Neural cell (in vitro differentiated cells): ENCODE measurements around the gene EPHA6. TPM values are rescaled to one million over a fixed set of nuclear protein-coding genes. Genes with fewer than 3 reads are reported as not detected.

Experiments
- H2AFZ ChIP-seq: fragments of 200-600, 300-800 bp; sonication (generic), shearing (Covaris generic); 2 replicates; pipeline ENCODE4 v1.6.0; 2014; ENCODE audit warnings: low read depth, mild to moderate bottlenecking, antibody characterized with exemption, low read length, moderate library complexity
- H3F3A ChIP-seq: fragments of 200-600 bp; shearing (Covaris generic); 2 replicates; pipeline ENCODE4 v1.6.1; 2016; ENCODE audit warnings: mild to moderate bottlenecking, moderate library complexity, mixed read lengths, antibody characterized with exemption, low read length; ENCODE audit not compliant: insufficient read depth, poor library complexity, severe bottlenecking
- H3K27ac ChIP-seq: fragments of 200-600, 300-800 bp; sonication (generic), shearing (Covaris generic); 2 replicates; pipeline ENCODE4 v1.5.1; 2014; ENCODE audit warnings: mild to moderate bottlenecking, low read length, moderate library complexity
- H3K27me3 ChIP-seq: fragments of 300-800, 200-600 bp; sonication (generic), shearing (Covaris generic); 2 replicates; pipeline ENCODE4 v1.6.0; 2014; ENCODE audit warnings: mild to moderate bottlenecking, low read depth, low read length, moderate library complexity; ENCODE audit not compliant: insufficient read depth
- H3K36me3 ChIP-seq: fragments of 300-800, 200-600 bp; sonication (generic), shearing (Covaris generic); 2 replicates; pipeline ENCODE4 v1.5.1; 2014; ENCODE audit warnings: mild to moderate bottlenecking, antibody characterized with exemption, low read length, moderate library complexity; ENCODE audit not compliant: insufficient read depth
- H3K4me2 ChIP-seq: fragments of 300-800, 200-600 bp; sonication (generic), shearing (Covaris generic); 2 replicates; pipeline ENCODE4 v1.6.0; 2014; ENCODE audit warnings: mild to moderate bottlenecking, low read length
- H3K4me3 ChIP-seq: fragments of 300-800, 200-600 bp; sonication (generic), shearing (Covaris generic); 2 replicates; pipeline ENCODE4 v1.5.1; 2014; ENCODE audit warnings: mild to moderate bottlenecking, low read length, moderate library complexity
- H3K79me2 ChIP-seq: fragments of 200-600 bp; shearing (Covaris generic); replicated peaks from 2 replicates; pipeline ENCODE4 v1.6.0; 2014; ENCODE audit warnings: mild to moderate bottlenecking, low read length, moderate library complexity; ENCODE audit not compliant: insufficient read depth
- H3K9ac ChIP-seq: fragments of 300-800, 200-600 bp; sonication (generic), shearing (Covaris generic); 2 replicates; pipeline ENCODE4 v1.6.1; 2016; ENCODE audit warnings: mild to moderate bottlenecking, low read length, mixed read lengths
- H3K9me2 ChIP-seq: fragments of 200-600 bp; shearing (Covaris generic); 2 replicates; pipeline ENCODE4 v1.6.1; 2016; ENCODE audit warnings: mild to moderate bottlenecking, low read length, mixed read lengths; ENCODE audit not compliant: insufficient read depth
- H3K9me3 ChIP-seq: fragments of 200-600, 300-800 bp; sonication (generic), shearing (Covaris generic); 2 replicates; pipeline ENCODE4 v1.6.1; 2016; ENCODE audit warnings: mild to moderate bottlenecking, mixed run types, low read length, moderate library complexity, mixed read lengths
- H4K20me1 ChIP-seq: fragments of 200-600 bp; shearing (Covaris generic); 2 replicates; pipeline ENCODE4 v1.6.1; 2016; ENCODE audit warnings: mild to moderate bottlenecking, mixed run types; ENCODE audit not compliant: insufficient read depth
- CTCF ChIP-seq: fragments of 450-650 bp; IDR thresholded peaks from 2 replicates; pipeline ENCODE4 v1.5.1; 2014; ENCODE audit warnings: antibody characterized with exemption, mild to moderate bottlenecking, moderate library complexity; ENCODE audit not compliant: poor library complexity, severe bottlenecking
- EP300 ChIP-seq: fragments of 450-650 bp; conservative IDR thresholded peaks from 2 replicates; pipeline ENCODE4 v1.6.1; 2014; ENCODE audit warnings: antibody characterized with exemption, mild to moderate bottlenecking, moderate library complexity; ENCODE audit not compliant: poor library complexity, severe bottlenecking
- EZH2 ChIP-seq: fragments of 200-600, 300-800 bp; shearing (Covaris generic), sonication (generic); IDR thresholded peaks from 2 replicates; pipeline ENCODE4 v1.6.1; 2014; ENCODE audit warnings: antibody characterized with exemption, low read length, borderline replicate concordance, mild to moderate bottlenecking; ENCODE audit not compliant: insufficient read depth, poor library complexity, severe bottlenecking
- MXI1 ChIP-seq: fragments of 450-650 bp; conservative IDR thresholded peaks from 2 replicates; pipeline ENCODE4 v1.6.1; 2014; ENCODE audit warnings: antibody characterized with exemption, mild to moderate bottlenecking; ENCODE audit not compliant: poor library complexity, severe bottlenecking
- POLR2AphosphoS5 ChIP-seq: IDR thresholded peaks from 2 replicates; pipeline ENCODE4 v1.6.1; 2012
- RAD21 ChIP-seq: fragments of 450-650 bp; conservative IDR thresholded peaks from 2 replicates; pipeline ENCODE4 v1.6.1; 2014; ENCODE audit warnings: antibody characterized with exemption, mild to moderate bottlenecking, moderate library complexity
- REST ChIP-seq: IDR thresholded peaks from 2 replicates; pipeline ENCODE4 v1.6.1; 2012; ENCODE audit warnings: borderline replicate concordance
- SMC3 ChIP-seq: fragments of 450-650 bp; conservative IDR thresholded peaks from 2 replicates; pipeline ENCODE4 v1.6.1; 2014; ENCODE audit warnings: antibody characterized with exemption, mild to moderate bottlenecking, moderate library complexity; ENCODE audit not compliant: poor library complexity
- TAF1 ChIP-seq: IDR thresholded peaks from 2 replicates; pipeline ENCODE4 v1.6.1; 2012; ENCODE audit warnings: low read depth
- polyA plus RNA-seq: library from polyadenylated mRNA; depleted of rRNA; stranded (reverse); fragments of >200 nt; gene quantifications from 2 replicates; pipeline ENCODE4 v1.2.3, GENCODE V29; 2014

The EPHA6 gene
- polyA plus RNA-seq, 1 donor from 2014 or later = 0.56 TPM

GRCh38 chr3:97646932-97647331 lies 832.5 kb downstream of the EPHA6 start:
- H3K36me3 ChIP-seq = no peaks in the 10 kb centered on the region
- TF ChIP-seq MXI1 (no peak), TAF1 (no peak), RAD21 (no peak), SMC3 (no peak), EP300 (no peak), POLR2AphosphoS5 (no peak), EZH2 (no peak), CTCF (no peak), REST (no peak)
- no peaks in the 10 kb centered on the region for H3K79me2 ChIP-seq
- no peak overlapping the region for H3K4me3 ChIP-seq
- H3K9me2 ChIP-seq = no peaks in the 10 kb centered on the region
- H2AFZ ChIP-seq = no peak overlapping the region
- H3K4me2 ChIP-seq = no peak overlapping the region
- H3K27me3 ChIP-seq = no peaks in the 10 kb centered on the region
- H3F3A ChIP-seq = no peaks in the 10 kb centered on the region
- no peaks in the 10 kb centered on the region for H3K9me3 ChIP-seq
- H4K20me1 ChIP-seq = no peaks in the 10 kb centered on the region
- no peak overlapping the region for H3K27ac ChIP-seq
- no peak overlapping the region for H3K9ac ChIP-seq

GRCh38 chr3:97647441-97647982 lies 833.1 kb downstream of the EPHA6 start:
- H3K36me3 ChIP-seq = no peaks in the 10 kb centered on the region
- H4K20me1 ChIP-seq = no peaks in the 10 kb centered on the region
- no peak overlapping the region for H3K27ac ChIP-seq
- H3K9me2 ChIP-seq = no peaks in the 10 kb centered on the region
- no peak overlapping the region for H3K9ac ChIP-seq
- TF ChIP-seq REST (no peak), TAF1 (no peak), EZH2 (no peak), SMC3 (no peak), MXI1 (no peak), RAD21 (no peak), CTCF (no peak), EP300 (no peak), POLR2AphosphoS5 (no peak)
- no peaks in the 10 kb centered on the region for H3F3A ChIP-seq
- H3K79me2 ChIP-seq = no peaks in the 10 kb centered on the region
- H3K27me3 ChIP-seq = no peaks in the 10 kb centered on the region
- H3K9me3 ChIP-seq = no peaks in the 10 kb centered on the region
- H3K4me2 ChIP-seq = no peak overlapping the region
- no peak overlapping the region for H3K4me3 ChIP-seq
- H2AFZ ChIP-seq = no peak overlapping the region
